H1 (cell line): ENCODE data around the gene PRKAR1B. TPM values are rescaled to one million over a fixed set of nuclear protein-coding genes. Genes with fewer than 3 reads are reported as not detected.

Experiments
- CTCF ChIA-PET: fragments of 300-600 bp; sonication (Branson Sonifier 250); formaldehyde crosslinking; loops from one replicate; lab custom pipeline; 2021; ENCODE audit not compliant: partially characterized antibody; lab: Charles Lee
- POLR2A ChIA-PET: fragments of 300-600 bp; sonication (Branson Sonifier 250); formaldehyde crosslinking; loops from one replicate; lab custom pipeline; 2021; ENCODE audit warnings: inconsistent platforms; ENCODE audit not compliant: partially characterized antibody; lab: Charles Lee
- DNase-seq, 2 experiments: peaks; one replicate each; pipeline versions ENCODE4 v3.0.0 to v3.0.0-alpha.2; 2010 to 2022; ENCODE audit warnings: low spot score in 2 of 2, low read depth in 1 of 2, mixed read lengths in 1 of 2
- FAIRE-seq: peaks from 2 replicates; lab custom pipeline; 2011; peaks lifted over from hg19 to GRCh38; lab: Jason Lieb, UNC
- H2AFZ ChIP-seq: 2 replicates; pipeline ENCODE4 v1.8.1; 2012; ENCODE audit warnings: low read length, inconsistent platforms
- H2AK5ac ChIP-seq: 2 replicates; pipeline ENCODE4 v1.6.1; 2013; ENCODE audit warnings: low read depth, low read length
- H2BK120ac ChIP-seq: replicated peaks from 2 replicates; pipeline ENCODE3; 2013; ENCODE audit warnings: low read depth, low read length, inconsistent platforms
- H2BK12ac ChIP-seq: 2 replicates; pipeline ENCODE4 v1.6.1; 2013; ENCODE audit warnings: low read depth, low read length
- H2BK15ac ChIP-seq: 2 replicates; pipeline ENCODE4 v1.6.1; 2013; ENCODE audit warnings: low read length
- H2BK20ac ChIP-seq: 2 replicates; pipeline ENCODE4 v1.6.1; 2013; ENCODE audit warnings: low read length
- H2BK5ac ChIP-seq: 2 replicates; pipeline ENCODE4 v1.6.1; 2013; ENCODE audit warnings: low read depth, low read length
- H3K14ac ChIP-seq: 2 replicates; pipeline ENCODE4 v1.6.1; 2013; ENCODE audit warnings: inconsistent platforms; ENCODE audit not compliant: insufficient read length
- H3K18ac ChIP-seq: 2 replicates; pipeline ENCODE4 v1.6.1; 2013; ENCODE audit warnings: low read length; ENCODE audit errors: extremely low read depth
- H3K23ac ChIP-seq: 2 replicates; pipeline ENCODE4 v1.6.1; 2013; ENCODE audit warnings: inconsistent platforms; ENCODE audit not compliant: insufficient read length
- H3K23me2 ChIP-seq: 2 replicates; pipeline ENCODE4 v1.6.1; 2013; ENCODE audit warnings: low read depth, low read length
- H3K27ac ChIP-seq: 2 replicates; pipeline ENCODE4 v1.6.1; 2011; ENCODE audit warnings: low read depth, low read length, inconsistent platforms
- H3K27me3 ChIP-seq, 4 experiments: replicated peaks in 1 of 4; 1 replicate in 1 of 4; 2 replicates in 3 of 4; pipeline versions ENCODE4 v1.6.1 to v1.8.1; 2011 to 2013; ENCODE audit warnings: low read length in 3 of 4, mild to moderate bottlenecking in 3 of 4, inconsistent platforms in 2 of 4, mixed read lengths in 2 of 4, moderate library complexity in 1 of 4; ENCODE audit not compliant: control insufficient read depth in 3 of 4, insufficient read depth in 3 of 4; ENCODE audit errors: extremely low read depth in 1 of 4
- H3K36me3 ChIP-seq, 4 experiments: 2 replicates each; pipeline versions ENCODE4 v1.6.1 to v1.8.1; 2011 to 2013; ENCODE audit warnings: mild to moderate bottlenecking in 4 of 4, low read length in 3 of 4, moderate library complexity in 2 of 4, control low read depth in 1 of 4, inconsistent platforms in 1 of 4; ENCODE audit not compliant: insufficient read depth in 4 of 4, control insufficient read depth in 2 of 4
- H3K4ac ChIP-seq: replicated peaks from 2 replicates; pipeline ENCODE3; 2013; ENCODE audit warnings: low read length, low read depth, mixed read lengths, inconsistent platforms; ENCODE audit not compliant: insufficient read length
- H3K4me1 ChIP-seq, 4 experiments: replicated peaks in 1 of 4; 1 replicate in 1 of 4; 2 replicates in 3 of 4; pipeline versions ENCODE4 v1.6.1 to v1.8.1; 2011 to 2013; ENCODE audit warnings: low read length in 3 of 4, inconsistent platforms in 2 of 4, mixed read lengths in 1 of 4; ENCODE audit not compliant: insufficient read depth in 4 of 4, control insufficient read depth in 3 of 4
- H3K4me2 ChIP-seq, 2 experiments: 2 replicates each; pipeline versions ENCODE4 v1.6.1 to v1.8.1; 2011 to 2013; ENCODE audit warnings: low read depth in 2 of 2, low read length in 2 of 2, control low read depth in 1 of 2, inconsistent platforms in 1 of 2, mild to moderate bottlenecking in 1 of 2; ENCODE audit not compliant: insufficient read depth in 1 of 2
- H3K4me3 ChIP-seq, 4 experiments: fragments of 200-600, 300-600 bp in 1 of 4; sonication (generic), shearing (Covaris generic), sonication (Bioruptor Twin) in 1 of 4; 2 replicates each; pipeline versions ENCODE4 v1.5.1 to v1.8.1; 2011 to 2016; ENCODE audit warnings: low read length in 4 of 4, low read depth in 3 of 4, control low read depth in 2 of 4, inconsistent platforms in 2 of 4, mild to moderate bottlenecking in 2 of 4, mixed read lengths in 1 of 4, moderate library complexity in 1 of 4; ENCODE audit not compliant: insufficient read depth in 2 of 4; ENCODE audit errors: extremely low read depth in 1 of 4
- H3K56ac ChIP-seq: replicated peaks from 2 replicates; pipeline ENCODE3; 2013; ENCODE audit warnings: low read depth, mild to moderate bottlenecking, mixed read lengths, low read length, inconsistent platforms; ENCODE audit not compliant: insufficient read length
- H3K79me1 ChIP-seq: 2 replicates; pipeline ENCODE4 v1.6.1; 2013; ENCODE audit warnings: low read depth, low read length, control low read depth
- H3K79me2 ChIP-seq, 2 experiments: 2 replicates each; pipeline versions ENCODE4 v1.6.1 to v1.8.1; 2012 to 2013; ENCODE audit warnings: low read length in 2 of 2, mild to moderate bottlenecking in 2 of 2, inconsistent platforms in 1 of 2; ENCODE audit not compliant: insufficient read depth in 2 of 2, control insufficient read depth in 1 of 2
- H3K9ac ChIP-seq, 4 experiments: replicated peaks in 1 of 4; 1 replicate in 1 of 4; 2 replicates in 3 of 4; pipeline versions ENCODE4 v1.6.1 to v1.8.1; 2011 to 2013; ENCODE audit warnings: low read depth in 3 of 4, low read length in 3 of 4, control low read depth in 2 of 4, mild to moderate bottlenecking in 2 of 4, moderate library complexity in 2 of 4, inconsistent platforms in 1 of 4; ENCODE audit errors: extremely low read depth in 1 of 4
- H3K9me3 ChIP-seq, 2 experiments: 2 replicates each; pipeline versions ENCODE4 v1.6.1 to v1.8.1; 2012 to 2013; ENCODE audit warnings: mild to moderate bottlenecking in 2 of 2, moderate library complexity in 2 of 2, control low read depth in 1 of 2, inconsistent platforms in 1 of 2, low read depth in 1 of 2, low read length in 1 of 2, mixed read lengths in 1 of 2; ENCODE audit not compliant: insufficient read depth in 2 of 2
- H4K20me1 ChIP-seq, 2 experiments: replicated peaks in 1 of 2; 2 replicates each; pipeline versions ENCODE3 to v1.8.1; 2011 to 2013; ENCODE audit warnings: inconsistent platforms in 2 of 2, low read length in 2 of 2, mild to moderate bottlenecking in 1 of 2; ENCODE audit not compliant: insufficient read depth in 2 of 2, control insufficient read depth in 1 of 2
- H4K5ac ChIP-seq: 2 replicates; pipeline ENCODE4 v1.6.1; 2013; ENCODE audit warnings: low read length, low read depth, mixed read lengths, inconsistent platforms; ENCODE audit not compliant: insufficient read length
- H4K8ac ChIP-seq: 2 replicates; pipeline ENCODE4 v1.8.0; 2013; ENCODE audit warnings: mild to moderate bottlenecking, moderate library complexity, low read length, inconsistent platforms; ENCODE audit not compliant: insufficient read depth; ENCODE audit errors: extremely low read depth
- H4K91ac ChIP-seq: replicated peaks from 2 replicates; pipeline ENCODE3; 2013; ENCODE audit warnings: low read length, mixed read lengths, inconsistent platforms; ENCODE audit not compliant: insufficient read length
- CEBPB ChIP-seq: IDR thresholded peaks from 2 replicates; pipeline ENCODE4 v1.6.1; 2012; ENCODE audit warnings: low read depth, low read length
- CREB1 ChIP-seq: IDR thresholded peaks from 2 replicates; pipeline ENCODE4 v1.6.1; 2012; ENCODE audit warnings: inconsistent platforms
- FOSL1 ChIP-seq: IDR thresholded peaks from 2 replicates; pipeline ENCODE4 v1.6.1; 2011; ENCODE audit warnings: mild to moderate bottlenecking, low read depth, low read length, moderate library complexity; ENCODE audit not compliant: insufficient read depth
- MAFK ChIP-seq: IDR thresholded peaks from 2 replicates; pipeline ENCODE4 v1.6.1; 2012; ENCODE audit warnings: low read depth, mild to moderate bottlenecking, improper control_type of control experiment, low read length
- MAX ChIP-seq: IDR thresholded peaks from 2 replicates; pipeline ENCODE4 v1.6.1; 2012; ENCODE audit warnings: inconsistent platforms
- SUZ12 ChIP-seq: fragments of 200-600 bp; sonication (generic); IDR thresholded peaks from 2 replicates; pipeline ENCODE4 v1.6.1; 2012; ENCODE audit warnings: mild to moderate bottlenecking, inconsistent platforms, low read length, moderate library complexity, mixed read lengths
- TEAD4 ChIP-seq: IDR thresholded peaks from 2 replicates; pipeline ENCODE4 v1.6.1; 2012; ENCODE audit warnings: low read depth, low read length, inconsistent platforms, mixed read lengths
- WGBS, 2 experiments: shearing (Covaris generic) in 1 of 2; methylation state at CpG; one replicate each; pipeline versions ENCODE4 v1.1.6 to v1.1.7; 2013 to 2015; ENCODE audit warnings: low lambda C conversion rate in 2 of 2, mixed read lengths in 2 of 2, inconsistent platforms in 1 of 2, low coverage in 1 of 2, missing lambda C conversion rate in 1 of 2; ENCODE audit not compliant: insufficient replicate concordance in 2 of 2, insufficient coverage in 1 of 2, insufficient read length in 1 of 2; ENCODE audit errors: extremely low coverage in 1 of 2, missing lambda C conversion rate in 1 of 2; 5-methylcytosine and 5-hydroxymethylcytosine counted together
- polyA plus RNA-seq, 7 experiments: library from polyadenylated mRNA; depleted of rRNA in 3 of 7; stranded (reverse) in 5 of 7; unstranded in 2 of 7; fragments of >200 nt in 5 of 7; fragments of 200-250 nt in 2 of 7; gene quantifications; 1 replicate in 5 of 7; 2 replicates in 1 of 7; 4 replicates in 1 of 7; pipeline versions ENCODE4 v1.2.1 to v1.2.3, GENCODE V29; 2011 to 2013; ENCODE audit warnings: missing spikeins in 2 of 7, mixed read lengths in 2 of 7
- total RNA-seq: library from RNA; stranded (reverse); fragmentation: NEBNext Ultra II Directional; extraction: Animal tissue kit (Norgen Biotek cat#: 25700); gene quantifications from 2 replicates; pipeline ENCODE4 v1.2.1, GENCODE V29; 2021
- TF ChIP-seq, protein P1 (sequence below), 3 experiments: IDR thresholded peaks; 1 replicate in 2 of 3; 2 replicates in 1 of 3; pipeline versions ENCODE4 v1.5.1 to v1.6.1; 2011; ENCODE audit warnings: low read length in 3 of 3, mild to moderate bottlenecking in 3 of 3, inconsistent platforms in 2 of 3, low read depth in 1 of 3, moderate library complexity in 1 of 3; ENCODE audit not compliant: insufficient read depth in 1 of 3; ENCODE audit errors: control extremely low read depth in 1 of 3

The PRKAR1B gene
- total and polyA plus RNA-seq, 2 of the 8 experiments (the other 6 are each of a cell fraction or from before 2014, with no cell fraction given): 12.3 to 55.7 TPM

- Histone ChIP-seq H3K27me3 (no peaks in the 10 kb centered on the region), H3K4me1 (peaks cover 0 to 2% (median 0%) of the 10 kb centered on the region in 4 experiments; a peak in 2 of 7 replicates), H3K18ac (no peak overlapping the region), H3K79me1 (no peaks in the 10 kb centered on the region; the same call in 1 of the 2 replicates), H3K56ac (no peak overlapping the region), H2AK5ac (no peak overlapping the region), H3K36me3 (peaks cover 0 to 12% (median 4%) of the 10 kb centered on the region in 4 experiments; a peak in 4 of 8 replicates), H2BK12ac (no peak overlapping the region), H4K5ac (no peak overlapping the region), H3K23me2 (peaks cover 4% of the 10 kb centered on the region; the same call in 1 of the 2 replicates), H3K23ac (no peak overlapping the region), H2BK15ac (no peak overlapping the region), H3K9me3 (no peaks in the 10 kb centered on the region), H2BK120ac (no peak overlapping the region), H4K20me1 (peaks cover 0 to 3% of the 10 kb centered on the region in 2 experiments), H3K4me3 (no peak overlapping the region), H3K14ac (no peak overlapping the region), H3K4ac (no peak overlapping the region), H2BK5ac (no peak overlapping the region), H4K8ac (no peak overlapping the region), H2BK20ac (no peak overlapping the region), H3K9ac (no peak overlapping the region), H2AFZ (no peak overlapping the region), H3K27ac (no peak overlapping the region), H4K91ac (no peak overlapping the region), H3K79me2 (no peaks in the 10 kb centered on the region), H3K4me2 (no peak overlapping the region)
- no peak for DNase-seq
- 92% methylated on average over 32 of the region's 33 CpGs; no CpG with 5 or more reads in 1 of the 2 experiments for WGBS, 2 experiments
- POLR2A ChIA-PET: no interaction called here
- CTCF ChIA-PET: interaction anchor here (0.5 to 1.5 kb wide), 3 partner anchors 66 to 167 kb away, joined by 3 to 4 read pairs (median 3); no protein-coding TSS in a partner anchor
- no peak for FAIRE-seq
- no peak for TF ChIP-seq CEBPB
- TF ChIP-seq CREB1: no peak
- TF ChIP-seq TEAD4: no peak
- TF ChIP-seq, protein P1, sequence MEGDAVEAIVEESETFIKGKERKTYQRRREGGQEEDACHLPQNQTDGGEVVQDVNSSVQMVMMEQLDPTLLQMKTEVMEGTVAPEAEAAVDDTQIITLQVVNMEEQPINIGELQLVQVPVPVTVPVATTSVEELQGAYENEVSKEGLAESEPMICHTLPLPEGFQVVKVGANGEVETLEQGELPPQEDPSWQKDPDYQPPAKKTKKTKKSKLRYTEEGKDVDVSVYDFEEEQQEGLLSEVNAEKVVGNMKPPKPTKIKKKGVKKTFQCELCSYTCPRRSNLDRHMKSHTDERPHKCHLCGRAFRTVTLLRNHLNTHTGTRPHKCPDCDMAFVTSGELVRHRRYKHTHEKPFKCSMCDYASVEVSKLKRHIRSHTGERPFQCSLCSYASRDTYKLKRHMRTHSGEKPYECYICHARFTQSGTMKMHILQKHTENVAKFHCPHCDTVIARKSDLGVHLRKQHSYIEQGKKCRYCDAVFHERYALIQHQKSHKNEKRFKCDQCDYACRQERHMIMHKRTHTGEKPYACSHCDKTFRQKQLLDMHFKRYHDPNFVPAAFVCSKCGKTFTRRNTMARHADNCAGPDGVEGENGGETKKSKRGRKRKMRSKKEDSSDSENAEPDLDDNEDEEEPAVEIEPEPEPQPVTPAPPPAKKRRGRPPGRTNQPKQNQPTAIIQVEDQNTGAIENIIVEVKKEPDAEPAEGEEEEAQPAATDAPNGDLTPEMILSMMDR (IDR thresholded peaks at IDR 0.05; ENCODE audit: control extremely low read depth in 1 of 3, insufficient read depth in 1 of 3, low read depth in 1 of 3, low read length in 3 of 3): no peak
- TF ChIP-seq MAX: no peak
- no peak for TF ChIP-seq MAFK
- TF ChIP-seq FOSL1: no peak
- TF ChIP-seq SUZ12: no peak
These were observed 126.7 kb downstream of the PRKAR1B start for GRCh38 chr7:600149-601035.
